Activated T-helper 1 cell treated with anti-CD3 and anti-CD28 coated beads, Interleukin-2, amount 50 U/mL, for 16 hours (primary cell): ENCODE data around the gene NOS1AP.

Source experiments
- DNase-seq, 2 donors: peaks; one replicate each; pipeline ENCODE4 v3.0.0-alpha.2; 2020; ENCODE audit warnings: low read depth in 1 of 2, low spot score in 1 of 2

The NOS1AP gene

DNA sequence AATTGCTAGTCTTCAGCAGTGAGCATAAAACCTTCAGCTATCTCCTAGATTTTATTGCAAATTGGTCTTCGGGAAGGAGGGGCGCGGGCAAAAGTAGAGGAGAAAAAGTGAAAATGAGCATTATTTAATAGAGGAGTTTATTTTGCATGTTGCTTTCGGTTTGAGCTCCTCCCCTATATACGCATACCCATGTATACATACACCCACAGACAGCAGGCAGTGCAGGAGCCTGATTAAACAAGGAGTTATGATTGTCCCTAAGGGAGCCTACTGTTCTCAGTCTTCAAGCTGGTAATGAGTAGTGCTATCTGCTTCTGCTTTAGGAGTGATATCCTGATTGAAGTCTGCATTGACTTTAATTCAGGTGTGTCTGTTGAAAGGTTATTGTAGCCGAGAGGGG lies 173.3 kb downstream of the NOS1AP start:
- DNase-seq, result no peak

DNA sequence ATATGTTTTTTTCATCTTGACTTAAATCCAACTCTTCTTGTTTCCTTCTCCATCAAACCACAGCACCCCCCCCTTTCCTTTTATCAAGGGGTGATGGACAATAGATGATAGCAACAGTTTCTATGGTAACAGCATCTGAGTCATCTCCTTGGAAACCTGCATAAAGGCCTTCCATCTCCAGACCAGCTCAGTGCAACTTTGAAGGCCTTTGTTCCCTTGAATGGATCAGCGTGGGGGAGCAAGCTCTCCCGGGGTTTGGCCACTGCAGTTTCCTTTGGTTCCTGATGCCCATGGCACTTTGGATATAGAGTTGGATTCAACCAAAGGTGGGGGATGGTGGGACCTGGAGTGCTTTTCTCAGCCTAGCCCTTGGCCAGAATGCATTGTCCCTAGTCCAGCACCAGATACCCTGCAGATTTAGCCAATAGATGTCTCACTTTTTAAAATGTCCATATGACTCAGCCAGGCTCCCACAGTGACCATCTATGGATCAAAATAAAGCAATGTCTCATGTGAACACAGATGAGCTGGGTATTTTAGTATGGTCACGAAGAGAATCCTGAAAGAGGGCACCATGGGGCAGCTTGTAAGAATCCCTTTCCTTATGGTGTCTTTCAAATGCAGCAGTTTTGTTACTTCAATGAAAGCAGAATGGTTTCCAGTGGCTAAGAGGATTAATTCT lies 179.5 kb downstream of the NOS1AP start:
- no peak for DNase-seq

DNA sequence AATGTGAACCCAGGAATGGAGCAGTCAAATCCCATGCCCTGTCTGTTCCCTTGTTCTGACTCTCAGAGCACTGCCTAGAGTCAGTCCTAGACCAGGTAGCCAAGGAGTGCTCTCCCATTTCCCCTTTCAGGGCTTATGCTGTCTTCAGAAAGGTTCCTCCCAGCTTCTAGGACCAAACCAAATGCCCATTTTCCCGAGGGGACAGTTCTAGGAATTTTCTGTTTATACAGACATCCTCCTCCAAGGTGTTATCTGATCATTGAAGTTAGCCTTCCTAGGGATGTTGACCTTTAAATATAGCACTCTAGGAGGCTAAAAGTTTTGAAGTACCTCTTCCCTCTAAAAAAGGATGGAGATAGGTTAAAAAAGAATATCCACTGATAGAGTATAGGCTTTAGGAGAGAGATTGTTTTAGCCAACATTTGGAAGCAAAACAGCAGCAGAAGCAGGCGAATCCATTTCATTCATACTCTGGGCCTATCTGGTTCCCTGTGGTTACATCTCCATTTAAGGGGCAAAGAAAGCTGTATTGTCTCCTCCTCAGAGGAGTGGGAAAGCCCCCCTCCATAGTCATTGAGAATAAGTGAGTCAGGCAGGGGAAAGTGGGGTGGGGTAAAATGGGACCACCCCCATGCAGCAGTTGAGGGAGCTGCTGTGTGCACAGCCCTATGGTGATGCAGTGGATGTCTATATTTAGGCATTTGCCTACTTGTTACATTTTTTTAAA lies 180.7 kb downstream of the NOS1AP start:
- no peak for DNase-seq

DNA sequence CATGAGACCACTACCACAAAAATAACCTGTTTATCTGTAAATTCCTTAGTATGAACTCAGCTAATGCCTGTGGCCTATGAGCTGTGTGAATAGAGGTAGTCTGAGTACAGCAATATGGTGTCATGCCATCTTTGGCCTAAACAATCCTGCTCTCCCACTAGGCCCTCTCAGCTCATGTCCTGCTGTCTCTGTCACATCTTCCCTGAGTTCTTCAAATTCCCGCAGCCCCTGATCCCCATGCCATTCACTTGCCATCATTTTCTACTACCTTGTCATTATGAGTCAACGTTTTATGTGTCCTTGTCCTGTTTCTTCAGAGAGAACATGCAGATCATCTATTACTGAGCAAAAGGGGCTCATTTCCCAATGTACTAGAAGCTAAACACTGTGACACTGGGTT lies 181.6 kb downstream of the NOS1AP start:
- DNase-seq, result no peak

DNA sequence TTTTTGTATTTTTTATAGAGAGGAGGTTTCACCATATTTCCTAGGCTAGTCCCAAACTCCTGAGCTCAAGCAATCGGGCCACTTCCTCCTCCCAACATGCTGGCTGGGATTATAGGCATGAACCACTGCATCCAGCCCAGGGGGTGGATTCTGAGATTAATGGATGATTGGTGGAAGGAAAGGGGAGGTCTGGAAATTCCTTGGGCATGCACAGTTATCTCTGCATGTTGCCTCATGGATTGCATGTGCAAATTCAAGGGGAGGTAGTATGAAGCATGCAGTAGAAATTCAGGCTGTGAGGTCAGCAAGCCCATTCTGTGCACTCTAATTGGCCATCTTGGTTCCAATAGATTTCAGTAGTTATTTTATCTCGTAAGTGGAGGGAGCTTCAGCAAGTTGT lies 182.7 kb downstream of the NOS1AP start:
- no peak for DNase-seq

DNA sequence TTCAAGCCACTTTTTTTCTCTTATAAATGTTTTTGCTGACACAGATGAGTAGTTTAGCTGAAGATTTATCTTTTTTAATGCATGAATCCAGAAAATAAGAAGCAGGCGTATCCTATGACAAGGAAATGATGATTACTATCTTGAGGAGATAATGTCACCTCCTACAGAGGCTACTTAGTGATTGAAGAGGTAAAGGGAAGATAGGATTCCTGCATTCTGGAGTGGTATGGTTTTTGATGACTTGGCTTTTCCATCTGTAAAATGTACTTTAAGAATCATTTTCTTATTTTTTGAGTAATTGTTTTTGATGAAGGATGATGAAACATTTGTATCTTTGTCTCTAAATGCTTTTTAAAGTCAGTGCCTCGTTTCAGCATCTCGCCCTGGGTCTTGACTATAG lies 184.3 kb downstream of the NOS1AP start:
- DNase-seq, result no peak

DNA sequence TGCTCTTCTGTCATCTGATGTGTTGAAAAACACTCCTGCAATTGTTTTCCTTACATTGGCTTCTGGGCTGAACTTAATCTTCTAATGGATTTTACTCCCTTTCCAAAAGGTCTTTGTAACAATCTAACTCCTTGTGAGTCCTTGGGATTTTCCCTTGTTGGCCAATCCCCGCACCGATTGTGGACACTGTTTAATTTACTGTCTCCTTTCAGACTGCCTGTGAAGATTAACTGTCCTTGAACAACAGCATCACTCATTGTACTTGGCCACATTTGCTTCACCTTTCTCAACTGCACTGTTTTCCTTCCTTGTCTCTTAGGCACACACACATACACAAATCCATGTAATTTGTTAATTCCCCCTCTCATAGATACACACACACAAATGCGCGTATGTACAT lies 186.8 kb downstream of the NOS1AP start:
- DNase-seq, result no peak

DNA sequence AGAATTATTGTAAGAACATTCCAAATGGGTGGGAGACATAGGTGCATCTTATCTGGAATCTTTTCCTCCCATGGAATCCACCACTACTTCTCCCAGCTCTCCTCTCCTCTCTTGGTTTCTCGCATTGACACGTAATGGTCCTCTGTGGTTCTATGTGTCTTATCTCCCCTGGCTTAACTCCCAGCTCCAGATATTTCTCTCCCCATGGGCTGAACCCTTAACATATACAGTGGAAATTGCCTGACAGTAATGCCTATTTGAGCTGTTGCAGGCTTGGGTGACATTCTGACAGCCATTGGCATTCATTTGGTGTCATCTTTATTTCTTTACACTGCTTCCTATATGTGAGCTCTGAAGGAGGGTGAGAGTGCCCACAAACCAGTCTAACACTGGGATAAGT lies 188.9 kb downstream of the NOS1AP start:
- DNase-seq, result no peak

DNA sequence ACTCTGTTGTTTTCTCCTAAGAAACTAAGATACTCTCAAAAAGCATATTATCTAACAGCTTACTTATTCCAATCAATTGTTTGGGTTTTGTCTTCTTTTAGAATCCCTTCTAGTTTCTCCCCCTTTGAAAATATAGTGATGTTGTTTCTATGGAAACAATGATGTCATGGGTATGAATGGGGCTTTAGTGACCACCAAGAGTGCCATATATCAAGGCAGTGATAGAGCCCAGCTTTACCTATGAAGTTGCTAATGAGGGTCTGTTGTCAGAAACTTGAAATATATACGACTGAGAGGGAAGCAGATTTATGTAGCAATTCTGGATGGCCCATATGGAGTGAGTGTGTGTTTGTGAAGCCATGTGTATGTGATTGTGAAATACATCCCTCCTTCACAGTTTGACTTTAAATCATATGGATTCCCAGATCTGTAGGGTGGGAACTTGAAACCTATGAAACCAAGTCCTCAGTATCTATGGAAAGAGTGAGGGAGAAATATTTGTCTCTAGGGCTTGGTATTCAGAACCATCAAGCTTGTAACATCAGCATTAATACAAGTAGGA lies 190.5 kb downstream of the NOS1AP start:
- DNase-seq, result no peak

DNA sequence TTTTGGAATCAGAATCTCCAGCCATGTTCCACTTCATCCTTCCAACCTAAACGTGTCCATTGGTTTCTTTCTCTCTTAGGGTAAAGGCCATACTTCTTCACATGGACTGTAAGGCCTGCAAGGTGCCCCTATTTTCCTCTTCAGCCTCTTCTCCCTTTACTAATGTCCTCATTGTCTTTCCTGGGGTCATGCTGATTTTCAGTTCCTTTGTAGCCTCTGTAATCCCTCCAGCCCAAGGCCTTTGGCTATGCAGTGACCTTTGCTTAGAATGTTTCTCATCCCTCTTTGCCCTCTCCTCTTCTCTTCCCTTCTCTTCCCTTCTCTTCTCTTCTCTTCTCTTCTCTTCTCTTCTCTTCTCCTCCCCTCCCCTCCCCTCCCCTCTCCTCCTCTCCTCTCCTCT lies 194.6 kb downstream of the NOS1AP start:
- DNase-seq, result no peak

DNA sequence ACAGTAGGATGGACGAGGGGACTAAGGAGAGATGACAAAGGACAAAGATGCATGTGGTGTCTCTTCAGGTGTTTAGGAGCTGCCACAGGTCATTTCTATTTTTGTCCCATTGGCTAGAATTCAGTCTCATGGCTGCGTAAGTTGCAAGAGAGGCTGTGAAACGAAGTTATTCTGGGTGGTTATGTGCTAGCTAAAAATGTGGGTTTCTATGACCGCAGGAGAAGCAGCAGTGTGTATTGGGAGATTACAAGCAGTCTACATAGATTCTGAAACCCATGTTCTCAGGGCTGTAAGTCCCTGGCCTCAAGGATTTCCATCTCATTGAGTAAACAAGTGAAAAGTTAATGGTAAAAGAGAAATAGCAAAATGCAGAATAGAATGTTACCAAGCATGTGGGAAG lies 196.5 kb downstream of the NOS1AP start:
- no peak for DNase-seq

DNA sequence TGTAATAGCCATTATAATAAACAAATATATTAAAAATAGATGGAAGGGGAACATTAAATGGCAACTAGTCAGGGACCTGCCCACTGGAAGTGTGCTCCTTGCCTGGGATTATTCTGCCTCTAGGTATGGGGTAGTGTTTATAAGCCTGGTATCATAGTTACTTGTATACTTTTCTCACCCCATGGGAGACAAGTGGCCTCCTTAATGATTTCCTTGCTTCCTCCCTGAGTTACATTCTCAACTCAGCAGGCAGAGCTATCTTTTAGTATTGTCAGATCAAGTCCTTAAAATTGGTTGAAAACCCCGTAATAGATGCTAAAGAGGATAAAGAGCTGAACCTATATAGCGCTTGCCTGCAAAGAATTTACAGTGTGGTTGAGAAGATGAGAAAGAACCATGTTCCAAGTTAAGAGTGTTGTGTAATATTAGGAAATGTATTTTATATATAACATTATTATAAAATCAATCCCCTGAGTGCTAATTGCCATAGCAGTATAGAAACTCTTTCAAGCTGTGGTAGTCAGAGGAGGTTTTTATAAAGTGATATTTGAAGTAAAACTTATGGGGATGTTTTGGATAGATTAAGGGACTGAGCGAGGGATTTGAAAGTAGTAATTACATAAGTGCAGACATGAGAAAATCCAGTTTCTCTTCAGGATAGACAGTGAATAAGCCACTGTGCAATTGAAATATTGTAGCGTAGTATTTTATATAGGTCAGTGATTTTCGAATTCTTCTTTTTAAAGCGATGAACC lies 200.7 kb downstream of the NOS1AP start:
- DNase-seq, result no peak

DNA sequence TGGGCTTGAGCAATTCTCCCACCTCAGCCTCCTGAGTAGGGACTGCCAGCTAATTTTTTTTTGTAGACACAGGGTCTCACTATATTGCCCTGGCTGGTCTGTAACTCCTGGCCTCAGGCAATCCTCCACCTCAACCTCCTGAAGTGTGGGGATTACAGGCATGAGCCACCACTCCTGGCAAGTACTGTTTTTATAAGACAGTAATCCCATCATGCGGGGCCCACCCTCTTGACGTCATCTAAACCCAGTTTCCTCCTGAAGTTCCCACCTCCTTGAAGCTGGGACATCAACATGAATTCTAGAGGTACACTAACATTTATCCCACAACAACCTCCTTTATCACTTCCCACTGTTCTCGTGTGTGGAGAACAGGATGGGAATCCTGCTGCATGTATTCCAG lies 202.5 kb downstream of the NOS1AP start:
- DNase-seq, result no peak

DNA sequence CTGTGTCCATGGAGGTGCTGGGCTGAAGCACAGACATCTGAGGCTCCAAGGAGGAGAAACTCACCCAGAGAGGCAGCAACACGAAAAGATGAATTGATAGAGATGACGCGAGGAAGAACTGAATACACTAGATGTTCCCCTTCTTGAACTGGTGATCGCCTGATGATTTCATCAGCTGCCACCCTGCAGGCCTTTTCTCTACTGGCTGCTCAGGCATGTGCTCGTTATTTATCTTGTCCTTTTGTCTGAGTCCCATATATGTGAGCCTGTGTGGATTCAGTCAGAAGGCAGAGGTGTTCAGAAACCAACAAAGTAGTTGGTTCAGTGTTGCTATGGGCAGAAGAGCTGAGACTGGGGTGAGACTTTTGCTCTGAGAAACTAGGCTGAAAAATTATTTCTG lies 202.9 kb downstream of the NOS1AP start:
- DNase-seq, result no peak

DNA sequence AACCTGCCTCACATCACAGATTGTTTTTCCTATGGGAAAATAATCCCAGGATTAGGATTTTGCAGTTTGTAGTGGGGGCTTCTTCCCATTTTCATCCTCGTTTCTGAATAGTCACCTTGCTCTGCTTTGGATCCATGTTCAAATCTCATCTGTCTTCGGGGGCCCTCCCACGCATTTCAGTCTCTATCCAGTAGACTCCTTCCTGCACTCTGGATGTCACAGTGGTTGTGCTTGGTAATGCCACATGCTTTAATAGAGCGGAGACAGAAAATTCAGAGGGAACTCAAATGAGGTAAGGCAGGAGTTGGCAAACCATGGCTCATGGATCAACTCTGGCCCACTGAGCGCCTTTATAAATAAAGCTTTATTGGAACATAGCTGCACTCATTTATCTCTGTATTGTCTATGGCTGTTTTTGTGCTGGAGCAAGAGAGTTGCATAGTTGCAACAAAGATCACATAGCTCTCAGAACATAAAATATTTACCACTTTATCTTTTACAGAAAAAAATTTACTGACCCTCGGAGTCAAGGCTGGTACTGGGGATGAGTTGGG lies 206.2 kb downstream of the NOS1AP start:
- DNase-seq, result no peak

DNA sequence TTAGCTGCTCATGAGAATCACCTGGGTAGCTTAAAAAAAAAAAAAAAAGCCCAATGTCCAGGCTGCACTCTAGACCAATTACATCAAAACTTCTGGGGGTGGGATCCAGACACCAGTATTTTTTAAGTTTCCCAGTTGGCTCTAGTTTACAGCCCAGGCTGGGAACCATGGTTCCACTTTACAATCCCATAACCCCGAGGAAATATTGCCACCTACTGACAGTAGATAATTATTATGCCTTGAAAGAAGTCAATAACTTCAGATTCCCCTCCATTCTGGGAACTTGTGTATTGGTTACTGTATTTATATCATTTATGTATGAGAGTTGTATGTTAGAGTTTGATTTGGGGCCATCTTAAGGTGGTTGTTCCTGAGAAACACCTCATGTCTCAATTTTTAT lies 207.0 kb downstream of the NOS1AP start:
- no peak for DNase-seq

DNA sequence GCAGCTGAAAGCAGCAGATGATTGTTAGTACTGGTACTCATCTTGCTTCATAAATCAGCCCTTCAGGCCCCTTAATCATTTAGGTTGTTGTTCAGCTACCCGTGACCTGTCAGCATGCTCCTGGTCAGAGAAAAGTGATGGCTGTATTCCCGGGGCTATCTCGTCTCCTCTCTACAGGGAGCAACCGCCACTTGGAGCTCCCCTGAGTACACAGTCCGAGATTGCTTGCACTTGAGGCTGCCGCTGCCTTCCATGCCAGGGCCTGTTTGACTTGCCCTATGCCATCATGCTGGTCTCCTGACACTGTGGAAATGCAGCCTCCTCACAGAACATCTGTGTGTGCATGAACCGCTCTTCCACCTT lies 209.6 kb downstream of the NOS1AP start:
- DNase-seq, result no peak

DNA sequence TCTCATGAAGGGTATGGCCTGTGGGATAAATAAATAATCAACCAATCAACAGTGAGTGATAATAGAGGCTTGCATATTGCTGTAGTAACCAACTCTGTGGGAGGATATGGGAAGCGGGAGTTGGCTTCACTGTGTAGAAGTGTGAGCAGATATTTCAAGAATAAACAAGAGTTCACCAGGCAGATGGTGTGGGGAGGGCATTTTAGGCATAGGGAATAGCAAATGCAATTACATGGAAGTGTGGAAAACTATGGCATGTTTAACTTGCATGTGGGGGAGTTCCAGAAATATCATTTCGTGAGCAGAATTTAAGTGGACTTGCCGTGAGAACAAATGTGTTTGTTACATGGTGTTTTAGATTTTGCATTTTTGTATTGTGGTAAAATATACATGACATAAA lies 211.9 kb downstream of the NOS1AP start:
- no peak for DNase-seq

DNA sequence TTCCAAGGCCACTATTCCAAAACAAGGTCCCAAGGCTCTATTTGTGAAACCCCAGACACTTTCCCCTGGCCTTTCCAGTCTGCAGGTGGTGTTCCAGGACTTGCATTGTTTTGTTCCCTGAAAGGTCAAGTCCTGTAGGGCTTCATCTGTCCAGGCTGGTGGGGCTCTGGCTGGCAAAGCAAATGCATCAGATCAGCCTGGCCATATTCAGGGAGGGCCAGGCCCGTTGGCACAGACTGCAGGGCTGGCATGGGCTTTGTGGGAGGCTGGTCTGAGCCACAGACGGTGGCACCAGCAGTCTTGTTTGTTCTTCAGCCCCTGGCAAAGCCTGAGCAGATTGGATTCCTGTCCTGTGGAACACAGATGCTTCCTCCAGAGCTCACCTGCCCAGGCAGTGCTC lies 214.2 kb downstream of the NOS1AP start:
- DNase-seq, result no peak

DNA sequence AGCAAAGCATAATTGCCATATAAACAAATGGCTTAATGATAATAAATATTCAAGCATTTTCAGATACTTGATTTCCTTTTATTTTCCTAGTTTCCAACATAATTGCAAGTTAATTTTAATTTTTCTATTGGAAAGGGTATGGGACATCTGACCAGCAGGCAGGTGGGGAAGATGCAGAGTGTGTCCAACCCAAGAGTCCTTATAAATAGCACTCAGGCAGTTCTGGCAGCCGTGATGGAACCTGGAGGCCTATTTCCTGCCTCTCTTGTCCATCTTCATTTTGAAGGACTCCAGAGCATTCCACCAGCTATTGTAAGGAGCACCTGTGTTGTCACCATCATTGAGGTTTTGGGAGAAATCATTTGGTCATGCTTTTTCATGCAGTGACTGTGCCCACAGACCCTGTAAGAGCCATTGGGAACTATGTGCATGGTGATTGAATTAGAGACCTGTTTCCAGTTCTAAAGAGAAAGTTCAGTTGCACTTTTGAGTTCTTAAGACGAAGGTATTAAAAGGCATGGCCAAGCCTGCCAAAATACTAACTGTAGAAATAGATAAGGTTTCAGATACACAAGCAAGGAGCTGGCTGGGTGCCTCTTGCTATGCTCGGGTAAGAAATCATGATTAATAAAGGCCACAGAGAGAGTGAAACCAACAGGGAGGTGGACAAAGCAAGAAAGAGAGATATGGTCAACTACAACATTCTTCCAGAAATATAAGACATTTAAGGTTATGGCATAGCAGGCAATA lies 214.9 kb downstream of the NOS1AP start:
- no peak for DNase-seq

DNA sequence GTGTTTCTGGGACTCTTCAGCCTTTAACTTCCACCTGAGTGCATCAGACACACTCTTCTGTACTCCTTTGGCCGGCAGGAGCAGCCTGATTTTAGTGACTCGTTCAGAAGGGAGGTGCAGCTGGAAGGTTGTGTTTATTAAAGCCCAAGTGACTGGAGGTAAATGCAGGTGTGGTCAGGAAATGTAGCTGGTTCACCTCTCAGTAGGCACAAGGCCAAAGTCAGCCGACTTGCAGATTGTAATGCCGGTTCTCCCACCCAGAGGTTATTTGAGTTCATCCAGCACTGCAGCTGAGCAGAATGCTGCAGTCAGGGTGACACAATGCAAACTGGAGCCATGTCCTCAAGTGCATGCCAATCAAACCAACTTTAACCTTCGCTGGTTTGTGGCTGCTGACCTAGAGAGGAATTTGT lies 215.7 kb downstream of the NOS1AP start:
- DNase-seq, result no peak
